ENCODE measurements around the gene CSNK1G2. TPM values are rescaled to one million over a fixed set of nuclear protein-coding genes. Genes with fewer than 3 reads are reported as not detected.

Gene CSNK1G2
- total RNA-seq, 4 donors from 2014 or later: 37.9 to 42.9 (median 38.1) TPM

Other genes with a start within 250 kb of the CSNK1G2 start
- gene ONECUT3, start 187.7 kb upstream of the CSNK1G2 start, total RNA-seq: not detected
- gene ATP8B3, start 128.9 kb upstream of the CSNK1G2 start, total RNA-seq: under 1 TPM in 2 of 4 donors, not detected in 2; 0.09 to 0.24 TPM
- gene REXO1, start 92.7 kb upstream of the CSNK1G2 start, total RNA-seq: 10 to 100 TPM; 10.8 to 28.5 (median 20.5) TPM
- 1 to 10 TPM in 3 of 4 donors, under 1 TPM in 1; 0.58 to 4.0 (median 1.4) TPM for gene KLF16, start 77.6 kb upstream of the CSNK1G2 start, total RNA-seq
- gene ABHD17A, start 55.7 kb upstream of the CSNK1G2 start, total RNA-seq: 10 to 100 TPM; 49.4 to 87.7 (median 70.8) TPM
- 1 to 10 TPM; 2.1 to 3.6 (median 3.1) TPM for gene ADAT3, start 35.8 kb upstream of the CSNK1G2 start, total RNA-seq
- 10 to 100 TPM; 18.8 to 38.4 (median 26.7) TPM for gene SCAMP4, start 35.8 kb upstream of the CSNK1G2 start, total RNA-seq
- gene BTBD2, start 74.5 kb downstream of the CSNK1G2 start, total RNA-seq: 10 to 100 TPM; 54.6 to 82.9 (median 63.6) TPM
- gene MKNK2, start 110.1 kb downstream of the CSNK1G2 start, total RNA-seq: 1,000 to 10,000 TPM; 1,858 to 2,149 (median 1,965) TPM
- gene MOB3A, start 155.2 kb downstream of the CSNK1G2 start, total RNA-seq: 10 to 100 TPM; 16.0 to 30.8 (median 22.2) TPM
- 1 to 10 TPM in 1 of 4 donors, under 1 TPM in 1, not detected in 2; 0.93 to 1.4 TPM for gene IZUMO4, start 155.7 kb downstream of the CSNK1G2 start, total RNA-seq
- gene AP3D1, start 210.4 kb downstream of the CSNK1G2 start, total RNA-seq: 100 to 1,000 TPM in 1 of 4 donors, 10 to 100 TPM in 3; 71.0 to 139 (median 99.0) TPM
- 10 to 100 TPM in 3 of 4 donors, 1 to 10 TPM in 1; 9.3 to 48.5 (median 15.8) TPM for gene DOT1L, start 222.8 kb downstream of the CSNK1G2 start, total RNA-seq

All from gastrocnemius medialis (tissue), 4 donors.